DOHH2 (cell line): ENCODE results near the gene NSMCE1.

ENCODE experiments used
- H3F3A ChIP-seq: fragments of 200-600 bp; sonication (generic), shearing (Covaris generic); 2 replicates; pipeline ENCODE4 v1.6.0; 2016; ENCODE audit warnings: antibody characterized with exemption, mild to moderate bottlenecking; ENCODE audit not compliant: control insufficient read depth, insufficient read depth
- H3K27ac ChIP-seq: fragments of 200-600 bp; sonication (generic); 2 replicates; pipeline ENCODE4 v1.5.1; 2014; ENCODE audit warnings: low read depth, mild to moderate bottlenecking, low read length, moderate library complexity
- H3K27me3 ChIP-seq: fragments of 200-600 bp; sonication (generic); 2 replicates; pipeline ENCODE4 v1.6.1; 2014; ENCODE audit warnings: mild to moderate bottlenecking, low read length, mixed read lengths; ENCODE audit not compliant: control insufficient read depth
- H3K36me3 ChIP-seq: fragments of 200-600 bp; sonication (generic); 2 replicates; pipeline ENCODE4 v1.6.1; 2014; ENCODE audit warnings: mild to moderate bottlenecking, low read length, moderate library complexity, mixed read lengths; ENCODE audit not compliant: control insufficient read depth
- H3K4me1 ChIP-seq: fragments of 200-600 bp; sonication (generic); 2 replicates; pipeline ENCODE4 v1.6.1; 2014; ENCODE audit warnings: mild to moderate bottlenecking, low read length, mixed read lengths; ENCODE audit not compliant: control insufficient read depth
- H3K4me2 ChIP-seq: fragments of 200-600 bp; sonication (generic); 2 replicates; pipeline ENCODE4 v1.6.0; 2014; ENCODE audit warnings: mild to moderate bottlenecking, low read length, moderate library complexity
- H3K4me3 ChIP-seq: fragments of 200-600 bp; sonication (generic); 2 replicates; pipeline ENCODE4 v1.5.1; 2014; ENCODE audit warnings: mild to moderate bottlenecking, low read length, mixed read lengths
- H3K79me2 ChIP-seq: fragments of 200-600 bp; sonication (generic); 2 replicates; pipeline ENCODE4 v1.6.1; 2014; ENCODE audit warnings: mild to moderate bottlenecking, low read length, mixed read lengths; ENCODE audit not compliant: control insufficient read depth
- H3K9me2 ChIP-seq: fragments of 200-600 bp; sonication (generic); replicated peaks from 2 replicates; pipeline ENCODE4 v1.6.1; 2014; ENCODE audit warnings: mild to moderate bottlenecking, low read length, mixed read lengths; ENCODE audit not compliant: control insufficient read depth
- H3K9me3 ChIP-seq: fragments of 200-600 bp; sonication (generic); 2 replicates; pipeline ENCODE4 v1.6.1; 2014; ENCODE audit warnings: antibody characterized with exemption, low read length, mixed read lengths; ENCODE audit not compliant: control insufficient read depth, insufficient read depth
- H4K20me1 ChIP-seq: fragments of 200-600 bp; sonication (generic); 2 replicates; pipeline ENCODE4 v1.6.0; 2014; ENCODE audit warnings: low read depth, mild to moderate bottlenecking, antibody characterized with exemption, low read length, moderate library complexity; ENCODE audit not compliant: control insufficient read depth, insufficient read depth
- CTCF ChIP-seq: fragments of 200-600 bp; sonication (generic); IDR thresholded peaks from one replicate; pipeline ENCODE4 v1.5.1; 2014; ENCODE audit warnings: antibody characterized with exemption, mild to moderate bottlenecking, low read depth, low read length; ENCODE audit not compliant: poor library complexity, severe bottlenecking
- EZH2phosphoT487 ChIP-seq: fragments of 200-600 bp; sonication (generic); IDR thresholded peaks from 2 replicates; pipeline ENCODE4 v1.6.1; 2017; ENCODE audit warnings: borderline replicate concordance, mild to moderate bottlenecking, antibody characterized with exemption, low read length, moderate library complexity, mixed read lengths

The NSMCE1 gene

GRCh38 chr16:27272076-27272475 lies 3.5 kb upstream of the NSMCE1 start:
- peak overlapping the region; percentile 87 for H3K4me2 ChIP-seq
- peaks cover 2% of the 10 kb centered on the region; the same call in 1 of the 2 replicates for H3K36me3 ChIP-seq
- peak overlapping the region; percentile 80 for H3K27ac ChIP-seq
- no peak overlapping the region for H3K4me3 ChIP-seq
- H3K27me3 ChIP-seq = no peaks in the 10 kb centered on the region
- no peaks in the 10 kb centered on the region for H3K9me2 ChIP-seq
- H3K79me2 ChIP-seq = peaks cover 24% of the 10 kb centered on the region
- no peaks in the 10 kb centered on the region for H4K20me1 ChIP-seq
- H3F3A ChIP-seq = peaks cover 40% of the 10 kb centered on the region
- H3K9me3 ChIP-seq = no peaks in the 10 kb centered on the region
- peaks cover 92% of the 10 kb centered on the region for H3K4me1 ChIP-seq
- TF ChIP-seq EZH2phosphoT487 = no peak
- no peak for TF ChIP-seq CTCF

- no peaks in the 10 kb centered on the region for H3K9me2 ChIP-seq
- H3K9me3 ChIP-seq = no peaks in the 10 kb centered on the region
- H3K4me2 ChIP-seq = peak overlapping the region; percentile 87
- peak overlapping the region; percentile 83 for H3K4me3 ChIP-seq
- no peaks in the 10 kb centered on the region for H3K27me3 ChIP-seq
- peaks cover 90% of the 10 kb centered on the region for H3K4me1 ChIP-seq
- TF ChIP-seq CTCF (no peak), EZH2phosphoT487 (no peak)
- no peaks in the 10 kb centered on the region for H4K20me1 ChIP-seq
- peaks cover 48% of the 10 kb centered on the region for H3F3A ChIP-seq
- H3K79me2 ChIP-seq = peaks cover 32% of the 10 kb centered on the region
- H3K36me3 ChIP-seq = peaks cover 2% of the 10 kb centered on the region; the same call in 1 of the 2 replicates
- H3K27ac ChIP-seq = peak overlapping the region; percentile 80
Measured at GRCh38 chr16:27270349-27270748, 1.8 kb upstream of the NSMCE1 start.

- no peaks in the 10 kb centered on the region for H3K9me3 ChIP-seq
- H3K4me2 ChIP-seq = peak overlapping the region; percentile 87
- peaks cover 90% of the 10 kb centered on the region for H3K4me1 ChIP-seq
- H3K4me3 ChIP-seq = peak overlapping the region; percentile 83
- H4K20me1 ChIP-seq = no peaks in the 10 kb centered on the region
- peaks cover 43% of the 10 kb centered on the region for H3F3A ChIP-seq
- no peaks in the 10 kb centered on the region for H3K9me2 ChIP-seq
- no peak for TF ChIP-seq CTCF
- no peak for TF ChIP-seq EZH2phosphoT487
- H3K36me3 ChIP-seq = peaks cover 2% of the 10 kb centered on the region; the same call in 1 of the 2 replicates
- H3K79me2 ChIP-seq = peaks cover 34% of the 10 kb centered on the region
- H3K27ac ChIP-seq = peak overlapping the region; percentile 80
- no peaks in the 10 kb centered on the region for H3K27me3 ChIP-seq
Measured at GRCh38 chr16:27269300-27270150, 953 bp upstream of the NSMCE1 start.
